ACHN (cell line): ENCODE data around the gene CACNA1C.
"Not testable (repeated sequence)": the region's sequence is repeated elsewhere in the genome, so short reads cannot be mapped to it uniquely, and the experiment has no call there.

Experiments used
- DNase-seq: peaks from one replicate; pipeline ENCODE4 v3.0.0-alpha.2; 2015
- in situ Hi-C: cut with HindIII; loops from 2 replicates; pipeline ENCODE4 v1.10.0; 2017; ENCODE audit warnings: low sequenced_read_pairs, low pct_ligation_motif_present, low pct_unique_long_range_greater_than_20kb

The CACNA1C gene

DNA sequence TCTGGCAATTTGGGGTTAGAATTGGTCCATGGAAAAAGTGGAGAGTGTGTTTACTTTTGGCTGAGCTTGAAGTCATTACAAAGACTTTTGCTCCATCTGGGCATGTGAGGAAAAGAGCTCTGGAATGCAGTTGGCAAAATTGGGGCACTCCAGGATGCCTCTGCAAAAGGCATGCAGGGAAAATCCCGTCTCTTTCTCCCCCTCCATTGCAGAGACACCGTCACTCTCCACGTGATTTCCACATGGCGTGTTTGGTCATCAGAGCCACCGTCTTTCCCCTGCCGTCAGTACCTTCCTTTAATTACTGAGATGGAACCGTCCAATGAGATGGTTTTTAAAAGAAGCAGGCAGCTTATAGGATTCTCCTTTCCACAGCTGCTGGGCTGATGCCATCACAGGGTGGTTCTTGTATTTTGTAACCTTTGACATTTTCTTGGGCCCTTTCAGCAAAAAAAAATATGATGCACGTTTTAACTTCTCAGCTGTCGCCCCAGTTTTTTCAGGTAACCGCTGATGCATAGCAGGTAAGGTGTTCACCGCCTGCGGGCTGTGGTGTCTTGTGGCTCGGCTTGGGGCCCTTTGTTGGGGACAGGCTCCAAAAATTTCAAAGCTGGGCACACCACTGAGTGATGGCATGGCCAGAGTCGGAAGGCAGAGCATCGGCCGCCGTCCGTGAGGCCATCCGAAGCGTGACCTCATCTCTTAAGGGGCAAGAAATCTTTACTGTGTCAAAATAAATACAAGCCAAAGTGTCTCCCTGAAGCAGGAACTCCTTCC lies 68.4 kb downstream of the CACNA1C start:
- DNase-seq = no peak
- in situ Hi-C loops = no loop called here

GRCh38 chr12:2124466-2125023 lies 71.8 kb downstream of the CACNA1C start:
- no peak for DNase-seq
- in situ Hi-C loops = no loop called here

DNA sequence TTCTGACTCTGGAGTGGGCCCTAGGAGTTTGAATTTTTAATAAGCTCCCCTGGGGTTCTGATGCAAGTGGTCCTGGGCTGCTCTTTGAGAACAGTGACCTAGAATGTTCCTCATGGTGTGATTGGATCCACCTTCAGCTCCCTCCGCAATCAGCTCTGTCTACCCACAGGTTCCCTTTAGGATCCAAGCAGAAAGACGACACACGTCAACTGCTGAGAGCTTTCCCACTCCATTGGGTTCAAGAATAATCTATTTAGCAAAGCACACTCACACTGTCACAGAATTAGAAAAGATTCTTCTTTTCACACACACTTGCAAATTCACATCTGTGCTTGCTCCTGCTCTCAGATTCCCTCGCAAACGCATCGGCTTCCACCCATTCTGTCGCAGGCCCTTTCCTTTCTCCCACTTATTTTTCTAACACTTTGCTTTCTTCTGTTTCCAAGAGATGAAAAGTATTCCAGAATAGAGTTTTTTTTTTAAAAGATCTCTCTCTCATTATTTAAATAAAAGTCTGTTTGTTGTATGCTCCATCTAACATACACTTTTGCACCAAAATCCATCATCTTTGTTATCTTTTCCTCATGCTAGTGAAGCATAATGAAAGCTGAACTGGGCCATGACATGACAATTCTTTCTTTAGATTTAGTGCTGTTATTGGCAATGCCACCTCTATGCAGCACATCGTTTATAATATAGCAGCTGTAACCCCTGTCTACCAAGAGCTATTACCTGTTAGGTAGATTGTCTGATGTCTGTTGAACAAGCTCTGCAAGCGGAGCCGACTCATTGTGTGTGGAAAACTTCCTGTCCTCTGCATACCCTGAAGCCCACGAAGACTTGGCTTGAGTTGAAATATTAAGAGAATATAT lies 73.1 kb downstream of the CACNA1C start:
- DNase-seq = no peak
- in situ Hi-C loops = no loop called here

GRCh38 chr12:2126676-2127406 lies 74.1 kb downstream of the CACNA1C start:
- in situ Hi-C loops = no loop called here
- no peak for DNase-seq

DNA sequence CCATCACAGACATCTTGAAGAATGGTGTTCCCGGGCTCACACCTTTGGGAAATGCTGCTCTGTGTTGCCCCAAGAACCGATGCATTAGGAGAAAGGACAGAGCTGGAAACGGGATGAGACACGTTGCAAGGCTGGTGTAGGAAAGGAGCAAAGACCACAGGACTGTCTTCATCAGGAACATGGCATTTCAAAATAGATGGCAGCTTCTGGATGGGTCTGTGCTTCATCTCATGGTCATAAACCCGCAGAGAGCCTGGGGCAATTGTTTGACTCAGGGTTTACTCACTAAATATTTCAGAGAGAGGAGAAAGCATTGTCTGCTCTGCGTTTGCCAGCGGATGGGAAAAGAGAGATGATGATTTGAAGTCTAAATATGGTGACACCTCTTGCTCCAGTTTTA lies 76.3 kb downstream of the CACNA1C start:
- DNase-seq = no peak
- in situ Hi-C loops = no loop called here

DNA sequence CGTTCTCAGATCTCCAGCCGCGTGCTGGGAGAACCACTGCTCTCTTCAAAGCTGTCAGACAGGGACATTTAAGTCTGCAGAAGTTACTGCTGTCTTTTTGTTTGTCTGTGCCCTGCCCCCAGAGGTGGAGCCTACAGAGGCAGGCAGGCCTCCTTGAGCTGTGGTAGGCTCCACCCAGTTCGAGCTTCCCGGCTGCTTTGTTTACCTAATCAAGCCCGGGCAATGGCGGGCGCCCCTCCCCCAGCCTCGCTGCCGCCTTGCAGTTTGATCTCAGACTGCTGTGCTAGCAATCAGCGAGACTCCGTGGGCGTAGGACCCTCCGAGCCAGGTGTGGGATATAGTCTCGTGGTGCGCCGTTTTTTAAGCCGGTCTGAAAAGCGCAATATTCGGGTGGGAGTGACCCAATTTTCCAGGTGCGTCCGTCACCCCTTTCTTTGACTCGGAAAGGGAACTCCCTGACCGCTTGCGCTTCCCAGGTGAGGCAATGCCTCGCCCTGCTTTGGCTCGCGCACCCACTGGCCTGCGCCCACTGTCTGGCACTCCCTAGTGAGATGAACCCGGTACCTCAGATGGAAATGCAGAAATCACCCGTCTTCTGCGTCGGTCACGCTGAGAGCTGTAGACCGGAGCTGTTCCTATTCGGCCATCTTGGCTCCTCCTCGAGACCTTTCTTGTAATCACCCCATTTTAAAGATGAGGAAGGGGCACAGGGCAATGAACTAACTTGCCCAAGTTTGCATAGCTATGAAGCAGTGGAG lies 83.1 kb downstream of the CACNA1C start:
- DNase-seq, in situ Hi-C loops: not testable (repeated sequence)

DNA sequence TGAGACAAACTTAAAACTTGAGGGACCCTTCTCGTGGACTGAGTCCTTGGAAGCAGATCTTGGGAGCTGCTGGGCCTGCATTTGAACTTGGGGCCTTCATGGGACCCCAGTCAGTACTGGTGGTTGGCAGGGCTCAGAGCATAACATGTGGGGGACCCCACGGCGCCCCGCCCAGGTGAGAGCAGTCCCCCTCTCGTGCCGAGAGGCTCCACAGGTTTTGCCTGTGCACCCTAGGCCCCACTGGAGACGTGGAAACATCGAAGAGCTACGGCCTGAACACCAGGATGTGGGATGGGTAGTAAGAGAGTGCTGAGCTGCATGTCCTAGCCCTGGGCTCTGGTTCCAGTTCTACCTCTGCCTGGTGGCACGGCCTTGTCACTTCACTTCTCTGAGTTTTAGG lies 84.1 kb downstream of the CACNA1C start:
- DNase-seq = no peak
- in situ Hi-C loops = no loop called here

GRCh38 chr12:2137711-2138110 lies 84.9 kb downstream of the CACNA1C start:
- in situ Hi-C loops = no loop called here
- DNase-seq = no peak

- DNase-seq = no peak
- in situ Hi-C loops = no loop called here
Measured at GRCh38 chr12:2138294-2138693, 85.5 kb downstream of the CACNA1C start.

DNA sequence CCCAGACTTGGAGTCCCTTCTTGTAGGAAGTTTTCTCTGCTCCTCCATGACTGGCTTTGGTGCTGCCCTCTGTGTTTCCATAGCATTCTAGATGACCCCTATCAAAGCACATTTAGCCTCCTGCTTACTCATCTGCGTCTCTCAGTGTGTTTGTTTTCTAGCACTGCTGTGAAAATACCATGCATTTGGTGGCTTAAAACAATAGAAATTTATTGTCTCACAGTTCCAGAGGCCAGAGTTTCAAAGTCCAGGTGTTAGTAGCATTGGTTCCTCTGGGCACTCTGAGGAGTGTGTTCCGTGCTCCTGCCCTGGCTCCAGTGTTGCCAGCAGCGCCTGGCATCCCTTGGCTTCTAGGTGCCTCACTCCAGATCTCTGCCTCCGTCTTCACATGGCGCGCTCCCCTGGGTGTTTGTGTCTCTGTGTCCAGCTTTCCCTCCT lies 86.1 kb downstream of the CACNA1C start:
- DNase-seq = no peak
- in situ Hi-C loops = no loop called here

- in situ Hi-C loops = no loop called here
- DNase-seq = no peak
Measured at GRCh38 chr12:2139651-2140050, 86.9 kb downstream of the CACNA1C start.

- in situ Hi-C loops = no loop called here
- no peak for DNase-seq
Measured at GRCh38 chr12:2140858-2141519, 88.2 kb downstream of the CACNA1C start.

- in situ Hi-C loops = no loop called here
- DNase-seq = no peak
Measured at GRCh38 chr12:2142068-2142467, 89.3 kb downstream of the CACNA1C start.

GRCh38 chr12:2144951-2145350 lies 92.2 kb downstream of the CACNA1C start:
- no peak for DNase-seq
- in situ Hi-C loops = no loop called here

GRCh38 chr12:2145433-2145998 lies 92.7 kb downstream of the CACNA1C start:
- DNase-seq = no peak
- in situ Hi-C loops = no loop called here

DNA sequence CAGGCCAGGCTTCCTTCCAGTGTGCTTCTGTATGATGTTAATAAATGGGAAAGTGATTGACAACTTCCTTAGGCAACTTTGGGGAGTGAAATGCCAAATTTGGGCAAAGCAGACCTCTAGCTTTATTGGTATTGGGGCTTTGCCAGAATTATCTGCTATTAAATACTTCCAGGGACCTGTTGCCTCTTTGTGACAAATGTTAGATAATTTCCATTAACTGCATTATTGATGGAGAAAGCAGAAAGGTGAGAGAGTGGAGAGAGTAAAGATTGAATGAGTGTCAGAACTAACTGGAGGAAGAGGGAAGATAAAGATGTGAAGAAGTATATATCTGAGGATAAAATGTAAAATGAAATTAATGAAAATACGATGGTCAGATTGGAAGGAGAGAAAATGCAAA lies 94.5 kb downstream of the CACNA1C start:
- in situ Hi-C loops = no loop called here
- no peak for DNase-seq

GRCh38 chr12:2149091-2149490 lies 96.3 kb downstream of the CACNA1C start:
- no peak for DNase-seq
- in situ Hi-C loops = no loop called here
